Parathyroid adenoma (tissue), 2 donors: ENCODE results near the gene LMBR1L.
"Not testable (repeated sequence)": the region's sequence is repeated elsewhere in the genome, so short reads cannot be mapped to it uniquely, and the experiment has no call there.

Source experiments
- H2AFZ ChIP-seq: fragments of 300-600 bp; sonication (generic); one replicate; pipeline ENCODE4 v1.7.0; 2017; ENCODE audit warnings: antibody characterized with exemption, mild to moderate bottlenecking
- H3K27ac ChIP-seq: fragments of 300-600 bp; sonication (generic); one replicate; pipeline ENCODE4 v1.7.0; 2017
- H3K27me3 ChIP-seq: fragments of 300-600 bp; sonication (generic); one replicate; pipeline ENCODE4 v1.7.0; 2017; ENCODE audit warnings: low read length; ENCODE audit not compliant: control insufficient read depth, insufficient read depth
- H3K36me3 ChIP-seq: fragments of 300-600 bp; sonication (generic); one replicate; pipeline ENCODE4 v1.7.0; 2017; ENCODE audit warnings: low read length; ENCODE audit not compliant: control insufficient read depth, insufficient read depth
- H3K4me1 ChIP-seq: fragments of 300-600 bp; sonication (generic); one replicate; pipeline ENCODE4 v1.7.0; 2017; ENCODE audit warnings: control low read depth
- H3K4me2 ChIP-seq: fragments of 300-600 bp; sonication (generic); one replicate; pipeline ENCODE4 v1.7.0; 2017; ENCODE audit warnings: low read length
- H3K4me3 ChIP-seq: fragments of 300-600 bp; sonication (generic); one replicate; pipeline ENCODE4 v1.7.0; 2017; ENCODE audit warnings: low read depth, low read length
- H3K79me2 ChIP-seq: fragments of 300-600 bp; sonication (generic); one replicate; pipeline ENCODE4 v1.7.0; 2017; ENCODE audit warnings: control low read depth
- H3K9ac ChIP-seq: fragments of 300-600 bp; sonication (generic); one replicate; pipeline ENCODE4 v1.7.0; 2017; ENCODE audit warnings: mild to moderate bottlenecking
- H3K9me3 ChIP-seq: fragments of 300-600 bp; sonication (generic); one replicate; pipeline ENCODE4 v1.7.0; 2017; ENCODE audit warnings: low read length; ENCODE audit not compliant: control insufficient read depth
- TF ChIP-seq, protein P1 (sequence below): fragments of 300-600 bp; sonication (generic); IDR thresholded peaks from one replicate; pipeline ENCODE4 v1.7.0; 2017; ENCODE audit warnings: antibody characterized with exemption, mild to moderate bottlenecking
- donor health status: primary hyperparathyroidism.

Gene LMBR1L

DNA sequence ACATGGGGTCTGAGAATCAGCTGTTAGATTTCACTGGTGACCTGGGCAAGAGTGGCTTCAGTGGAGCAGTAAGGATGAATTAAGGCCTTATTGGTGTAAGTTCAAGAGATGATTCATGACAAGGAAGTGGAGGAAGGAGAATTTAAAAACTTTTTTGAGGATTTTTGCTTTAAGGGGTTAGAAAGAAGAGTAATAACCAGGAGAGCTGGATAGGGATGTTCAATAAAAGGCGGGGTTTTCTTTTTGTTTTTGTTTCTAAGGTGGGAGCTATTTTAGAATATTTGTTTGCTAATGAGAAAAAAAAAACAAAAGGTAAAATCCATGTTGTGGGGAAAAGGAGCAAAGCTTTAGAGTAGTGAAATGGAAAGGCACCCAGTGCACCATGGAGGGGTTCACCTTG is 35.8 kb upstream of the LMBR1L start:
- H3K27me3 ChIP-seq, result no peaks in the 10 kb centered on the region
- no peaks in the 10 kb centered on the region for H3K36me3 ChIP-seq
- no peak overlapping the region for H3K4me2 ChIP-seq
- H3K4me3 ChIP-seq, result no peak overlapping the region
- H3K4me1 ChIP-seq, result no peaks in the 10 kb centered on the region
- no peaks in the 10 kb centered on the region for H3K9me3 ChIP-seq
- no peak overlapping the region for H3K27ac ChIP-seq
- H2AFZ ChIP-seq, result no peak overlapping the region
- H3K9ac ChIP-seq, result no peak overlapping the region
- H3K79me2 ChIP-seq, result no peaks in the 10 kb centered on the region
- TF ChIP-seq, protein P1, sequence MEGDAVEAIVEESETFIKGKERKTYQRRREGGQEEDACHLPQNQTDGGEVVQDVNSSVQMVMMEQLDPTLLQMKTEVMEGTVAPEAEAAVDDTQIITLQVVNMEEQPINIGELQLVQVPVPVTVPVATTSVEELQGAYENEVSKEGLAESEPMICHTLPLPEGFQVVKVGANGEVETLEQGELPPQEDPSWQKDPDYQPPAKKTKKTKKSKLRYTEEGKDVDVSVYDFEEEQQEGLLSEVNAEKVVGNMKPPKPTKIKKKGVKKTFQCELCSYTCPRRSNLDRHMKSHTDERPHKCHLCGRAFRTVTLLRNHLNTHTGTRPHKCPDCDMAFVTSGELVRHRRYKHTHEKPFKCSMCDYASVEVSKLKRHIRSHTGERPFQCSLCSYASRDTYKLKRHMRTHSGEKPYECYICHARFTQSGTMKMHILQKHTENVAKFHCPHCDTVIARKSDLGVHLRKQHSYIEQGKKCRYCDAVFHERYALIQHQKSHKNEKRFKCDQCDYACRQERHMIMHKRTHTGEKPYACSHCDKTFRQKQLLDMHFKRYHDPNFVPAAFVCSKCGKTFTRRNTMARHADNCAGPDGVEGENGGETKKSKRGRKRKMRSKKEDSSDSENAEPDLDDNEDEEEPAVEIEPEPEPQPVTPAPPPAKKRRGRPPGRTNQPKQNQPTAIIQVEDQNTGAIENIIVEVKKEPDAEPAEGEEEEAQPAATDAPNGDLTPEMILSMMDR, result no peak

- Histone ChIP-seq H3K36me3 (no peaks in the 10 kb centered on the region), H3K79me2 (peaks cover 5% of the 10 kb centered on the region), H3K27ac (no peak overlapping the region), H3K9ac (no peak overlapping the region), H2AFZ (no peak overlapping the region), H3K4me1 (no peaks in the 10 kb centered on the region), H3K4me3 (no peak overlapping the region), H3K4me2 (no peak overlapping the region), H3K9me3 (no peaks in the 10 kb centered on the region), H3K27me3 (no peaks in the 10 kb centered on the region)
- TF ChIP-seq, protein P1, result no peak
Observed at GRCh38 chr12:49144384-49144783, 33.7 kb upstream of the LMBR1L start.

DNA sequence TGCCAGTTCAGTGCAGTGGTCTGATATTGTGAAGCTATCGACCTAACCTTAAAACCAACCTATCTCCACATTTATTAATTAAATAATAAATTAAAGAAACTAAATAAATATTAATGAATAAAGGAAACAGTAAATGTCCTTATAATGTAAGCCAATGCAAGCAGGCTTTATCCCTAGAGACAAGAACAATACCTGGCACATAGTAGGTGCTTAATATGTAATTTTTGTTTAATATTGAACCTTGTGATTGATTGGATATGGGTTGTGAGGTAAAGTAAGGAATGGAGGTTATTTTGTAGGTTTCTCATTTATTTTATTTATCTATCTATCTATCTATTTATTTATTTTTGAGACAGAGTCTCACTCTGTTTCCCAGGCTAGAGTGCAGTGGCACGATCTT is 28.4 kb upstream of the LMBR1L start:
- H3K9ac ChIP-seq, result no peak overlapping the region
- TF ChIP-seq, protein P1, result no peak
- H3K79me2 ChIP-seq, result peaks cover 5% of the 10 kb centered on the region
- H2AFZ ChIP-seq, result no peak overlapping the region
- H3K27ac ChIP-seq, result no peak overlapping the region
- H3K4me3 ChIP-seq, result no peak overlapping the region
- H3K9me3 ChIP-seq, result no peaks in the 10 kb centered on the region
- H3K27me3 ChIP-seq, result no peaks in the 10 kb centered on the region
- no peaks in the 10 kb centered on the region for H3K4me1 ChIP-seq
- no peaks in the 10 kb centered on the region for H3K36me3 ChIP-seq
- H3K4me2 ChIP-seq, result no peak overlapping the region

DNA sequence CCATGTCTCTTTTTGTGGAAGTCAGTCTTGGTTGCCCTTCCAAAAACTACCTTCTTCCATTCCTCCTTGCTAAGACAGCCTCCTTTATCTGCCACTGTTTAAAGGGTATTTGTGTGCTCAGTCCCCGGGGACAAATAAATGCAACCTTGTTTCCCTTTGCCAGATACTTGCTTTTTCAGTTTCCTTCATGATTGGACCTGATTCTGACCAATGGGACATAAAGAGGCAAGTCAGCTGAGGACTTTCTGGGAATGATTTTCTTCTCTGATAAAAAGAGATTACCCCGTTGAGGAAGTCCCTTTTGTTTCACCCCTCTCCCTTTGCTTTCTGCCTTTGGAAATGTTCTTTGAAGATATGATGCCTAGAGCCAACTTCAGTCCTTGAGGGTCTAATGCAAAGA is 27.9 kb upstream of the LMBR1L start:
- Histone ChIP-seq H3K9me3 (no peaks in the 10 kb centered on the region), H3K27me3 (no peaks in the 10 kb centered on the region), H3K9ac (no peak overlapping the region), H3K27ac (no peak overlapping the region), H3K4me1 (no peaks in the 10 kb centered on the region), H3K4me3 (no peak overlapping the region), H3K79me2 (peaks cover 7% of the 10 kb centered on the region), H3K36me3 (no peaks in the 10 kb centered on the region), H3K4me2 (no peak overlapping the region), H2AFZ (no peak overlapping the region)
- TF ChIP-seq, protein P1, result no peak

- Histone ChIP-seq H3K79me2 (peaks cover 7% of the 10 kb centered on the region), H3K4me1 (no peaks in the 10 kb centered on the region), H3K27me3 (no peaks in the 10 kb centered on the region), H2AFZ (no peak overlapping the region), H3K27ac (no peak overlapping the region), H3K9ac (no peak overlapping the region), H3K36me3 (no peaks in the 10 kb centered on the region), H3K4me2 (no peak overlapping the region), H3K9me3 (no peaks in the 10 kb centered on the region), H3K4me3 (no peak overlapping the region)
- TF ChIP-seq, protein P1, result no peak
Observed at GRCh38 chr12:49137476-49137875, 26.8 kb upstream of the LMBR1L start.

DNA sequence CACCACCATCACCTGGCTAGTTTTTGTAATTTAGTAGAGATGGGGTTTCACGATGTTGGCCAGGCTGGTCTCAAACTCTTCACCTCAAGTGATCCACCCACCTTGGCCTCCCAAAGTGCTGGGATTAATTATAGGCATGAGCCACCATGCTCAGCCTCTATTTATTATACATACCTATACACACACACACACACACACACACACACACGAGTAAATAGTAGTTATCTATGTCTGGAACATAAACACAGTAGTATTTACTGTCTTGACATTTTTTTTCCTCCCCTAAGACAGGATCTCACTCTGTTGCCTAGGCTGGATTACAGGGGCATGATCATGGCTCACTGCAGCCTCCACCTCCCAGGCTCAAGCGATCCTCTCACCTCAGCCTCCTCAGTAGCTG is 26.4 kb upstream of the LMBR1L start:
- not testable (repeated sequence) for H3K4me2 ChIP-seq, H3K4me1 ChIP-seq, H3K9me3 ChIP-seq, H2AFZ ChIP-seq, H3K4me3 ChIP-seq, H3K79me2 ChIP-seq, H3K36me3 ChIP-seq, H3K9ac ChIP-seq, H3K27me3 ChIP-seq, H3K27ac ChIP-seq
